GM18861 (cell line): Measurements from ENCODE around the gene ITPR2.

Experiments used
- ATAC-seq: cut with Tn5 transposase; IDR thresholded peaks from one replicate; pipeline ENCODE4 v1.9.1; 2021; ENCODE audit not compliant: unreplicated experiment

ITPR2 gene

GRCh38 chr12:26533211-26533610, 299.8 kb downstream of the ITPR2 start:
- no peak for ATAC-seq

- ATAC-seq, result no peak
Observed at GRCh38 chr12:26530461-26530860, 302.5 kb downstream of the ITPR2 start.

GRCh38 chr12:26528943-26529342, 304.1 kb downstream of the ITPR2 start:
- ATAC-seq, result no peak

- no peak for ATAC-seq
Observed at GRCh38 chr12:26527682-26528081, 305.3 kb downstream of the ITPR2 start.

DNA sequence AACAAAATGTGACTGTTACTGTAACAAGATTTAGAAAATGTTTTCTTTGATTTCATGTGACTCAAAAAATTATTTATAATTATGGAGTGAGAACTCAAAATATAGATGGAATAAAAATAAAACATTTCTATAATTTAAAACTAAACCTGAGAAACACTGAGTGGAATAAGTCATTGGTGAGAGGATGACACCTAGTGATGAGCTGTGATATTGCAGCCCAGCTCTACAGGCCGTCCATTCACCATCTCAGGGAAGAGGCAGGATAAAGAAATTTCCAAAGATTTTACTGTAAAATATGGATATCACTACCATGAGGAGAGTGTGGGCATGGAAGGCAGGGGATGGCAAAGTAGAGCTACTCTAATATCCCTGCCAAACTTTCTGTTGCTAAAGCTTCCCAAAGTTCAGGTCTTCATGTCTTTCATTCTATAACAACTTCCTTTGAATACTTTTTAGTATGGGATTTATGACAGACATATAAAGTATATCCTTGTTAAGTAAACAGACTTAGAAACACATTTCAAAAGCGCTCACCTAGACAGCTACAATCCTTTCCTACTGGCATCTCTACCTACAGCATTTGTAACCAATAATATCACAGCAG, 308.0 kb downstream of the ITPR2 start:
- no peak for ATAC-seq

DNA sequence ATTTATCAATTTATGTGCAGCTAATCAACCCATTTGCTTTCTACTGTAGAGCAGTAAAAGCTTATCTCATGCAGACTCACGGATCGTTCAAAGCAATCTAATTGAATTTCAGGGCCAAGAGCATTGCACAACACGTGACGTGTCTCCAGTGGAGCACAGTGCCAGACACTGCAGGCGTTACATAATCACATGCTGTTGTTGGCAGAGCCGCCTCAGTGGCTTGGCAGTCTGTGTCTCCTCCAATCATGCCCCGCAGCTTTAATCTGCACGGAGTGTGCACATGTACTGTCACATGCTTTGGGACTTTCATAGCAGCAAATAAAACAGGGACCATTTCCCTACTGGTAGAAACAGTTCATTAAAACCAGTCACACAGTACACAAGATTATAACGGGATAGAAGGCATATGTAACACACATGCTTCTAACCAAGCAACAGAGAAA, 309.3 kb downstream of the ITPR2 start:
- ATAC-seq, result no peak

DNA sequence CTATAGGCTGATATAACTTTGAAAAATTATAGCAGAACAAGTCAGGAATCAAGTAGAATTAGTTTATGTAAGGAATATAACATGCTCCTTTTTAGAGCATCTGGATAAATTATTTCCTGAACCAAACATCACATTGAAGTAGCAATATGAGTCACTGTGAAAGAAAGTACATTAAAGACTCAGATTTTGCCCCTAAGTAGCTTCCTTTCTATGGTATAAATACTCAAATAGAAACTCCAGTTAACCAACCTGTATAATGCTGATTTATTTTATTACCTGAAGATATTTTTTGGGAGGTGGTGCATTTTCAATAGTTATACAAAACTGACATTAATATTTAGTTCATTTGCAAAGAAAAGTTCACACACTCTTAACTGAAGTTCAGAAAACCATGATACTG, 312.1 kb downstream of the ITPR2 start:
- no peak for ATAC-seq

- no peak for ATAC-seq
Observed at GRCh38 chr12:26520109-26520508, 312.9 kb downstream of the ITPR2 start.

GRCh38 chr12:26519462-26519861, 313.5 kb downstream of the ITPR2 start:
- ATAC-seq, result no peak

DNA sequence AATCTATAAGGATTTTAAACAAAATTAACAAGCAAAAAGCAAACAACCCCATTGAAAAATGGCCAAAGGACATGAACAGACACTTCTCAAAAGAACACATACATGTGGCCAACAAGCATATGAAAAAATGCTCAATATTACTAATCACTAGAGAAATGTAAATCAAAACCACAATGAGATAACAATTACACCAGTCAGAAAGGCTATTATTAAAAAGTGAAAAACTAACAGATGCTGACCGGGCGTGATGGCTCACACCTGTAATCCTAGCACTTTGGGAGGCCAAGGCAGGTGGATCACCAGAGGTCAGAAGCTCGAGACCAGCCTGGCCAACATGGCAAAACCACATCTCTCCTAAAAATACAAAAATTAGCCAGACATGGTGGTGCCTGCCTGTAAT, 315.7 kb downstream of the ITPR2 start:
- peak; percentile 69 for ATAC-seq

DNA sequence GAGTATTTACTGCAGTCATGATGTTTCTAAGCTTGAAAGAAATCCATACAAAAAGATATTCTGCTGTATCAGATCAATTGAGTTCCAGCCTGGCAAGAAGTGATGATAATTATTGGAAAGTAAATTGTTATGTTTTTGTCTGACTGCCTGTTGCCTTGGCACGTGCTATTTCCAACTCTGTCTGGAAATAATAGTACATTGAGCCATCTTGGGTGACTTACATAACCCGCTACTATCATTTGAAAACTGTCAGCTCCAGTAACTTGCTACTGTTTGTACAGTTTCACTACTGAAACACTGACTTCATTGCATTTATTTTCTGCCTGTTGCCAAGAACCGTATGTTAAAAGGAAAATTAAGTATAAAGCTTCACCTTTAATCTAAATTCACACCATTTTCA, 318.6 kb downstream of the ITPR2 start:
- ATAC-seq, result no peak

GRCh38 chr12:26513363-26514043, 319.5 kb downstream of the ITPR2 start:
- ATAC-seq, result no peak

DNA sequence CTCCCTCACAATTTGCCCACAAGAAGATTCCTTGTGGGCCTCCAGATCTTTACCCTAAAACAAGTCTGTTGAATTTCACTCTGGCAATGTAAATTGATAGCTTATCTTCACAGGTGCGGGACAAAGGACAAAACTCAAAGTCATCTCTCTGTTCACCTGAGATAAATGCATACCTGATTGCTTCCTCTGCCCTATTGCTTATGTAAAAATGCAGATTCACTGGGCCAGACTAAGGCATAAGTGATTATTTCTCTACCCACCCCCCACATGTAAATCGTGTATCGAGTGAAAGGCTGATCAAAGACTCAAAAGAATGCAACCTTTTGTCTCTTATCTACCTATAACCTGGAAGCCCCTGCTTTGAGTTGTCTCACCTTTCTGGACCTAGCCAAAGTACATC, 320.8 kb downstream of the ITPR2 start:
- no peak for ATAC-seq

- no peak for ATAC-seq
Observed at GRCh38 chr12:26510354-26510674, 322.7 kb downstream of the ITPR2 start.

DNA sequence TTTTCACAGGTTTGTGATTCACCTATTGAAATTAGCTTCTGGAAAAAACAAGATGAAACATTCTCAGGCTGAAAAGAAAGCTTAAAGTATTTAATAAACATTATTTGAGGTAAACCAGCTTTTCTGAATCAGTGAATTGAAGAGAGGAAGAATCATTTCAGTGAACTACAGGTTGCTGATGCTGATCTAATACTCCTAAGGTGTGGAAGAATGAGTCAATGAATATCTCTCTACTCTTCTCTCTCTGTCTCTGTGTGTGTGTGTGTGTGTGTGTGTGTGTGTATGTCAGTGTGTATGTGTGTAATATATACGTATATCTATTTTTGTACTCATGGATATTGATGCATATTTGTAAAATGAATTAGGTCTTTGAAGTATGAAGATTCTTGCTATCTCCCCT, 325.4 kb downstream of the ITPR2 start:
- ATAC-seq, result no peak

DNA sequence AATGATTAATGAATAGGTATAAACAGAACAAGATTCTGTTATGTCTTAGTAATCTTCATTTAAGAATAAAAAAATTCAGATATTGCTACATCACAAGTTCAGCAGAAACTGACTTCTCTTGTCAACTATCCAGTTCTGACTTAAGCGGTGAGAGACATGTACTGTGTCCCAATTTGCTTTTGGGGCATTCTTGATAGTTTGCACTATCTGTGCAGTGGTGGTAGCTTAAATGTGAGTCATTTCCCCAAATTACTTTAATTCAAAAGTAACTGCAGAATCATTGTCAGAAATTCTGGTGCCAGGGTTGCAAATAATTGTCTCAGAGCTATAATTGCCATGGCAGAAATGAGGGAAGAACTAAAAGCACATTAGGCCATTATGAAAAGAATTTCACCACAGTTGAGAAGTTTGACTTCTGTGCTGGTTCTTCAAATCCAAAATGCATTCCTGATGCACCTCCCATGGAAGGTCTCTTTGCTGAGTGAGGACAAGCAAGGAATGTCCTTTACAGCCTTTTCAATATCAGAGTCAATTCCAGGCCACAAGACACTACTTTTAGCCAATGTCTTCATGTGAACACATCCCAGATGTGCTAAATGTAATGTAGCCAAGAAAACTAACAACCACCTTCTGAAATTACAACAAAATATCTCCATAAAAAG, 332.9 kb downstream of the ITPR2 start:
- ATAC-seq, result no peak

DNA sequence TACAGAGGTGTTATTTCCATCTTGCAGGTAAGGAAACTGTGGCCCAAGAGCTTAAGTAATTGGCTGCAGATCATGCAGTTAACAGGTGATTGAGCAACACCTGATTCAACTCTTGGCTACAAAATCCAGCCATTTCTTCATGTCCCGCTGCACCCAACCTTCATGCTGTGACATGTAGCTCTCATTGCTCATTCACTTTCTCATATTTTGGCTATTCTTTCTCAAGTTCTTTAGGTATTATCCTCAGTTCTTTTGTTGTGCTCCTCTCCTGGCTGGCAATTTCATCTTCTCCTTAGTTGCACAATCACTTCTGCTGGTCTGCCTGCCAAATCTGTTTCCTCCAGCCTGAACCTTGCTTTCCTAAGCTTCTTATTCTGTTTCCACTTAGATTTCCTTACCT, 336.8 kb downstream of the ITPR2 start:
- ATAC-seq, result no peak

DNA sequence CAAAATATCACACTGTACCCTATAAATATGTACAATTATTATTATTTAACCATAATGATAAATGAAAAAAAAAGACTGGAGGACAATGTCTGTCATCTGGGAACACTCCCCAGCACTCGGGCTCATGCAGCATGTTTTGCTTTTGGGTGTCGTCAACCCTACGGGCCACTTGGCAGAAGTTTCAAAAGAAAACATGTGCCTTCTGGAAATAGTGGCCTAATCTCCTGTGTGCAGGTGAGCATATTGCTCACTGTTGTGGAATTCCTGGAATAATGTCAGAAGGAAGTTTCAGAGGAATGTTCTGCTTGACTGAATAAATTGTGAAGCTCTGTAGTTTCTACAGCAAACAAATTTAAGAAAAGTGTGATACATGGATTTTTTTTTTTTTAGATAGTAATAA, 339.3 kb downstream of the ITPR2 start:
- ATAC-seq, result no peak

- ATAC-seq, result no peak
Observed at GRCh38 chr12:26492406-26492805, 340.6 kb downstream of the ITPR2 start.

DNA sequence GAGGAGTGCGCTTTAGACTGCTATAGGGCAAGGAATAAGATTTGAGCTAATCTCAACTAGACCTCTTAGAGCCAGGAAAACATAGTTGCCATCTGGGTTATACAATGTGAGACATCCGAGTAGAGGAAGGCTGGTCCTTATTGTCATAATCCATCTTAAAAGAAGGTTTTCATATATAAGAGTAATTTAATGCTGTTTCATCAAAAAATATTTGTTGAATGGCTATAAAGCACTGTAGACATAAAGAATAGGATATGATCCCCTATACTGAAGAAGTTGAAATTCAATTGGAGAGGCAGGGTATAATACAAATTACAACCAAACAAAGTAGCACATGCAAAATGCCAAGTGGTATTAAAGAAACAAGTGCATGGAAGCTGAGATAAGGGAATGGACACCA, 343.1 kb downstream of the ITPR2 start:
- ATAC-seq, result no peak

GRCh38 chr12:26488351-26488750, 344.6 kb downstream of the ITPR2 start:
- no peak for ATAC-seq

DNA sequence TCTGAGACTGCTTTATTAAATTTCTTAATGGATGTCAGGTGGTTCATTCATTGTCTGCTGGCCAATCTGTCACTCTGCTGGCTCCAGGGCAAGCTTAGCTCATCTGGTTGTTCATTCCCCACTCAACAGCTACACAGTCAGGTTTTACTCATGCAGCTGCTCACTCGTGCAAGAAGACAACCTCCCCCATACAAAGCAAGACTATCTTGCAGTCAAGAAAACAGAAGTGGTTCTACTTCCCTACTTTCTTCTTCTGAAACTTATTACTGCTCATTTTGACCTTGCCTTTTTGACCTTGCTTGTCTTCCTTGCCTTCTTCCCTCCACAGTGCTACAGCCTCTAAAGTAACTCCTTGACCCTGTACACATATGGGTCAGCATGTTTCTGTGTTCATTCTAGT, 359.7 kb downstream of the ITPR2 start:
- ATAC-seq, result peak; percentile 80

DNA sequence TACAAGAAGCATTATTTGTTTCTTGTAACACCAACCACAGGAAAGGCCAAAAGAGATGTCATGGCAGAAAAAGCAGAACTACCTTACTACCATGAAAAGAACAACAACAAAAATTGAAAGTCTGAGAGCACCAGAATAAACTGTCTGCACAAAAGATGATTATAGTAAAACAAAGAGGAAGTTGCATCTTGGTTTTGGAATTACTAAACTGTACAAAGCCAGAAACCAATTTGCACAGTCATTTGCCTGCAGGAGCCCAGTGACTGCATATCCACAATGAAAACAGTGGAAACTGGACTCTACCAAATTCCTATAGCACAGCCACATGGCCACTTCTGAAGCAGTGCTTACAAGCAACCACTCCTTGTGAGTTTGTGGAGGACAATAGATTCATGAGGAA, 361.4 kb downstream of the ITPR2 start:
- ATAC-seq, result peak; percentile 77
